GM23338 (cell line): Measurements from ENCODE around the gene SRPX2. TPM values are rescaled to one million over a fixed set of nuclear protein-coding genes. Genes with fewer than 3 reads are reported as not detected.

ENCODE experiments used
- ATAC-seq: fragments of 200-7000 bp; cut with Tn5 transposase; 3 replicates; pipeline ENCODE4 v1.9.1; 2020
- DNase-seq: peaks from one replicate; pipeline ENCODE4 v3.0.0-alpha.2; 2015; ENCODE audit warnings: low spot score
- H2AFZ ChIP-seq: fragments of 200-600 bp; sonication (generic); 2 replicates; pipeline ENCODE4 v1.8.0; 2016; ENCODE audit warnings: antibody characterized with exemption, mild to moderate bottlenecking, moderate library complexity
- H3F3A ChIP-seq: fragments of 200-600 bp; sonication (generic); replicated peaks from 2 replicates; pipeline ENCODE4 v1.8.0; 2017; ENCODE audit warnings: antibody characterized with exemption, mixed run types, low read depth
- H3K27ac ChIP-seq: fragments of 200-600 bp; sonication (generic); 2 replicates; pipeline ENCODE4 v1.6.1; 2016; ENCODE audit warnings: low read depth
- H3K27me3 ChIP-seq: fragments of 200-600 bp; sonication (generic); 2 replicates; pipeline ENCODE4 v1.8.0; 2016; ENCODE audit warnings: mild to moderate bottlenecking, mixed run types, moderate library complexity; ENCODE audit not compliant: insufficient read depth
- H3K36me3 ChIP-seq: fragments of 200-600 bp; sonication (generic); 2 replicates; pipeline ENCODE4 v1.8.0; 2016; ENCODE audit warnings: mild to moderate bottlenecking; ENCODE audit not compliant: insufficient read depth
- H3K4me1 ChIP-seq: fragments of 200-600 bp; sonication (generic); 2 replicates; pipeline ENCODE4 v1.8.0; 2016; ENCODE audit warnings: mild to moderate bottlenecking, moderate library complexity; ENCODE audit not compliant: insufficient read depth
- H3K4me2 ChIP-seq: fragments of 200-600 bp; sonication (generic); 2 replicates; pipeline ENCODE4 v1.7.1; 2017; ENCODE audit warnings: mixed run types
- H3K4me3 ChIP-seq: fragments of 200-600 bp; sonication (generic); 2 replicates; pipeline ENCODE4 v1.6.1; 2016; ENCODE audit warnings: mixed run types
- H3K79me2 ChIP-seq: fragments of 200-600 bp; sonication (generic); replicated peaks from 2 replicates; pipeline ENCODE4 v1.8.0; 2017; ENCODE audit warnings: mild to moderate bottlenecking; ENCODE audit not compliant: insufficient read depth
- H3K9me2 ChIP-seq: fragments of 200-600 bp; sonication (generic); 2 replicates; pipeline ENCODE4 v1.8.0; 2017; ENCODE audit not compliant: insufficient read depth
- H4K20me1 ChIP-seq: fragments of 200-600 bp; sonication (generic); replicated peaks from 2 replicates; pipeline ENCODE4 v1.8.0; 2017; ENCODE audit warnings: mild to moderate bottlenecking; ENCODE audit not compliant: insufficient read depth
- H3K27ac Mint-ChIP-seq: 2 replicates; pipeline ENCODE4 v1.8.0; 2020; ENCODE audit warnings: inconsistent platforms, mild to moderate bottlenecking, moderate library complexity, mixed read lengths
- H3K27me3 Mint-ChIP-seq: 3 replicates; pipeline ENCODE4 v1.8.0; 2022; ENCODE audit warnings: low read depth, mild to moderate bottlenecking, moderate library complexity, mixed read lengths, inconsistent platforms; ENCODE audit not compliant: insufficient read depth, poor library complexity
- H3K36me3 Mint-ChIP-seq: 3 replicates; pipeline ENCODE4 v1.8.0; 2021; ENCODE audit warnings: low read depth, mild to moderate bottlenecking, inconsistent platforms, moderate library complexity, mixed read lengths
- H3K4me1 Mint-ChIP-seq: 3 replicates; pipeline ENCODE4 v1.8.0; 2020; ENCODE audit warnings: mild to moderate bottlenecking, inconsistent platforms, mixed read lengths
- H3K4me3 Mint-ChIP-seq: 3 replicates; pipeline ENCODE4 v1.8.0; 2021; ENCODE audit warnings: moderate library complexity, mild to moderate bottlenecking, inconsistent platforms, mixed read lengths
- H3K9me3 Mint-ChIP-seq: 3 replicates; pipeline ENCODE4 v1.8.0; 2020; ENCODE audit warnings: moderate library complexity, mild to moderate bottlenecking, inconsistent platforms, mixed read lengths
- CREB1 ChIP-seq: fragments of 250-450 bp; sonication (Bioruptor Pico); IDR thresholded peaks from 2 replicates; pipeline ENCODE4 v1.5.0; 2020; ENCODE audit warnings: low read depth, mild to moderate bottlenecking, moderate library complexity
- CTCF ChIP-seq, 2 experiments: fragments of 200-600 bp in 1 of 2; sonication (generic) in 1 of 2; conservative IDR thresholded peaks; 2 replicates each; pipeline versions ENCODE4 v1.5.1 to v1.6.1; 2016 to 2017; ENCODE audit warnings: antibody characterized with exemption in 2 of 2, low read depth in 2 of 2, mild to moderate bottlenecking in 2 of 2, moderate library complexity in 1 of 2
- ETS1 ChIP-seq: IDR thresholded peaks from 2 replicates; pipeline ENCODE4 v1.6.1; 2016; ENCODE audit warnings: antibody characterized with exemption
- EZH2 ChIP-seq: fragments of 200-600 bp; sonication (generic); IDR thresholded peaks from one replicate; pipeline ENCODE4 v1.8.0; 2017; ENCODE audit warnings: antibody characterized with exemption, mild to moderate bottlenecking, low read depth; ENCODE audit not compliant: unreplicated experiment
- JUNB ChIP-seq: IDR thresholded peaks from one replicate; pipeline ENCODE4 v1.6.1; 2016; ENCODE audit warnings: antibody characterized with exemption; ENCODE audit not compliant: unreplicated experiment
- NANOG ChIP-seq: IDR thresholded peaks from 2 replicates; pipeline ENCODE4 v1.6.1; 2016; ENCODE audit warnings: antibody characterized with exemption, borderline replicate concordance
- POLR2AphosphoS5 ChIP-seq: IDR thresholded peaks from 2 replicates; pipeline ENCODE4 v1.6.1; 2016; ENCODE audit warnings: antibody characterized with exemption, low read depth
- REST ChIP-seq: IDR thresholded peaks from one replicate; pipeline ENCODE4 v1.6.1; 2018; ENCODE audit warnings: antibody characterized with exemption; ENCODE audit not compliant: unreplicated experiment
- STAT1 ChIP-seq: IDR thresholded peaks from one replicate; pipeline ENCODE4 v1.6.1; 2016; ENCODE audit warnings: antibody characterized with exemption; ENCODE audit not compliant: unreplicated experiment
- ZNF114 ChIP-seq: fragments of 250-450 bp; sonication (Bioruptor Pico); IDR thresholded peaks from 2 replicates; pipeline ENCODE4 v1.5.0; 2020; ENCODE audit warnings: mild to moderate bottlenecking, moderate library complexity
- ZNF331 ChIP-seq: fragments of 250-450 bp; sonication (Bioruptor Pico); IDR thresholded peaks from 2 replicates; pipeline ENCODE4 v1.5.0; 2020; ENCODE audit warnings: low read depth, mild to moderate bottlenecking, moderate library complexity
- ZNF462 ChIP-seq: fragments of 250-450 bp; sonication (Bioruptor Pico); IDR thresholded peaks from 2 replicates; pipeline ENCODE4 v1.5.0; 2020; ENCODE audit warnings: mild to moderate bottlenecking, moderate library complexity
- polyA plus RNA-seq: library from polyadenylated mRNA; unstranded; fragments of >200 nt; fragmentation: Nextera tagmentation; extraction: Ambion mirVana; gene quantifications from 2 replicates; pipeline ENCODE4 v1.2.1, GENCODE V29; 2016
- total RNA-seq: library from RNA; depleted of rRNA; stranded (reverse); fragments of >200 nt; shearing (Covaris generic); gene quantifications from 2 replicates; pipeline ENCODE4 v1.2.3, GENCODE V29; 2014

The SRPX2 gene
- total and polyA plus RNA-seq, 2 experiments from 2014 or later, result not detected

GRCh38 chrX:100643956-100644860, at the start of gene SRPX2 (continued):
- TF ChIP-seq EZH2 (no peak), CREB1 (CRISPR knock-in tag) (no peak)

GRCh38 chrX:100596601-100597000, 47.4 kb upstream of the SRPX2 start:
- Mint-ChIP-seq H3K36me3 (no peaks in the 10 kb centered on the region), H3K9me3 (no peaks in the 10 kb centered on the region), H3K27me3 (peaks cover 5% of the 10 kb centered on the region), H3K27ac (no peak overlapping the region), H3K4me3 (no peak overlapping the region), H3K4me1 (peaks cover 39% of the 10 kb centered on the region)
- H3K27me3 ChIP-seq, result no peaks in the 10 kb centered on the region
- H3F3A ChIP-seq, result no peaks in the 10 kb centered on the region
- DNase-seq (peak; percentile 8), ATAC-seq (no peak)
- no peak overlapping the region for H3K4me3 ChIP-seq
- H3K4me2 ChIP-seq, result peak overlapping the region; percentile 52
- no peaks in the 10 kb centered on the region for H4K20me1 ChIP-seq
- H3K27ac ChIP-seq, result no peak overlapping the region; the same call in 1 of the 2 replicates
- H3K79me2 ChIP-seq, result no peaks in the 10 kb centered on the region
- H2AFZ ChIP-seq, result no peak overlapping the region
- H3K4me1 ChIP-seq, result peaks cover 44% of the 10 kb centered on the region
- H3K9me2 ChIP-seq, result no peaks in the 10 kb centered on the region
- no peaks in the 10 kb centered on the region for H3K36me3 ChIP-seq
- TF ChIP-seq EZH2 (no peak), NANOG (no peak), ZNF462 (no peak), ZNF114 (CRISPR knock-in tag) (no peak), POLR2AphosphoS5 (no peak), JUNB (no peak), ZNF331 (CRISPR knock-in tag) (no peak), REST (no peak), ETS1 (no peak), CREB1 (CRISPR knock-in tag) (no peak), STAT1 (no peak), CTCF (conservative IDR thresholded peaks at IDR 0.05; ENCODE audit: low read depth in 2 of 2) (no peak)
